Measurements from ENCODE around the gene FRMD1. TPM values are rescaled to one million over a fixed set of nuclear protein-coding genes. Genes with fewer than 3 reads are reported as not detected.

Gene FRMD1
- total RNA-seq, 1 experiment from 2014 or later, result not detected

DNA sequence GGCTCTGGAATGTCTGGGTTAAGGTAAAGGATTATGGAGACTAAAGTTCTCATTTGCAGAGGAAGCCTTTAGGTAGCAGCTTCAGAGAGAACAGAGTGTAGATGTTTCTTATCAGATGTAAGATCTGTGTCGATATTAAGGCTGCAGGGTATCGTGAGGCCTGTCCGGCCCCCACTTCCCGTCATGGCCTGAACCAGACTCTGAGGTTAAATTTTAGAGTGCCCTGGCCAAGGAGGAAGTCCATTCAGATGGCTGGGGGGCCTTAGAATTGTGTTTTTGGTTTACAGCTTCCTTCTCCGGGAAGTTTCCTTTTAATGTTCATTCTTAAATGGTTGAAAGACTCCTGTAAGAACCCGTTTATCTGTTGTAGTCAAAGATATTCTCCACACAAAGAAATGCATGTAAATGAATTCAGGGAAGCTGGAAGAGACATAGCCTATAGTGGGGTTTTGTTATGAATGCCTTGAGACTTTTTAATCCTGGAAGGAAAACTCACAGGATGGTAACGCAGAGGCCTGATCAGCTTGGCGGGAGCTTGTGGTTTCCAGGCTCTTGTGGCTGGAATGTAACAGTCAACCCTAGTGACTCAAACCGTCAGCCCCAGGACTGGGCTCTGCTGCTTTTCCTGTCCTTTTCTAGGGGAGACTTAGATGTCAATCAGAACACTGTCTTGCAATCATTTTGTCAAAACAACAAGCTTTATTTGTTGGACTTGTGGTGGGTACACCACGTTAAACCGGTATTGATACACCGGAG lies 46.8 kb downstream of the FRMD1 start:
- RAD21 ChIA-PET (ENCODE audit: low non-redundant PET in 1 of 2, low total read pairs in 2 of 2, uncharacterized antibody in 2 of 2, unreplicated experiment in 2 of 2), result no interaction called here
- H3K27me3 ChIP-seq (ENCODE audit: insufficient read depth, low read length), result peaks cover 1% of the 10 kb centered on the region; the same call in 1 of the 2 replicates
- no peak for TF ChIP-seq EZH2phosphoT487 (IDR thresholded peaks at IDR 0.05; ENCODE audit: borderline replicate concordance)
- TF ChIP-seq, protein P1, sequence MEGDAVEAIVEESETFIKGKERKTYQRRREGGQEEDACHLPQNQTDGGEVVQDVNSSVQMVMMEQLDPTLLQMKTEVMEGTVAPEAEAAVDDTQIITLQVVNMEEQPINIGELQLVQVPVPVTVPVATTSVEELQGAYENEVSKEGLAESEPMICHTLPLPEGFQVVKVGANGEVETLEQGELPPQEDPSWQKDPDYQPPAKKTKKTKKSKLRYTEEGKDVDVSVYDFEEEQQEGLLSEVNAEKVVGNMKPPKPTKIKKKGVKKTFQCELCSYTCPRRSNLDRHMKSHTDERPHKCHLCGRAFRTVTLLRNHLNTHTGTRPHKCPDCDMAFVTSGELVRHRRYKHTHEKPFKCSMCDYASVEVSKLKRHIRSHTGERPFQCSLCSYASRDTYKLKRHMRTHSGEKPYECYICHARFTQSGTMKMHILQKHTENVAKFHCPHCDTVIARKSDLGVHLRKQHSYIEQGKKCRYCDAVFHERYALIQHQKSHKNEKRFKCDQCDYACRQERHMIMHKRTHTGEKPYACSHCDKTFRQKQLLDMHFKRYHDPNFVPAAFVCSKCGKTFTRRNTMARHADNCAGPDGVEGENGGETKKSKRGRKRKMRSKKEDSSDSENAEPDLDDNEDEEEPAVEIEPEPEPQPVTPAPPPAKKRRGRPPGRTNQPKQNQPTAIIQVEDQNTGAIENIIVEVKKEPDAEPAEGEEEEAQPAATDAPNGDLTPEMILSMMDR (IDR thresholded peaks at IDR 0.05 in 2 of 3, conservative IDR thresholded peaks at IDR 0.05 in 1 of 3; ENCODE audit: borderline replicate concordance in 1 of 3, insufficient read depth in 1 of 3, low read depth in 2 of 3, low read length in 2 of 3), result no peak
- TF ChIP-seq CBX3 (IDR thresholded peaks at IDR 0.05; ENCODE audit: low read depth), result no peak
- no peak for TF ChIP-seq SRF (IDR thresholded peaks at IDR 0.05; ENCODE audit: low read depth)
- no peak for TF ChIP-seq JUND (IDR thresholded peaks at IDR 0.05)
- TF ChIP-seq ELF1 (IDR thresholded peaks at IDR 0.05; ENCODE audit: borderline replicate concordance, low read depth), result no peak
- TF ChIP-seq POLR2A (IDR thresholded peaks at IDR 0.05; ENCODE audit: borderline replicate concordance, extremely low read depth, insufficient read depth, insufficient read length), result no peak
- TF ChIP-seq SP1 (IDR thresholded peaks at IDR 0.05; ENCODE audit: low read depth), result no peak
- TF ChIP-seq YY1 (IDR thresholded peaks at IDR 0.05; ENCODE audit: extremely low read depth, insufficient replicate concordance, low read depth, low read length), result no peak
- no peak for TF ChIP-seq ZFX (IDR thresholded peaks at IDR 0.05)
- TF ChIP-seq CEBPB (IDR thresholded peaks at IDR 0.05; ENCODE audit: low read depth), result no peak
- no peak for TF ChIP-seq EGR1 (IDR thresholded peaks at IDR 0.05; ENCODE audit: low read depth)
- no peak for TF ChIP-seq RAD21 (IDR thresholded peaks at IDR 0.05; ENCODE audit: low read depth)
- TF ChIP-seq, protein P2, sequence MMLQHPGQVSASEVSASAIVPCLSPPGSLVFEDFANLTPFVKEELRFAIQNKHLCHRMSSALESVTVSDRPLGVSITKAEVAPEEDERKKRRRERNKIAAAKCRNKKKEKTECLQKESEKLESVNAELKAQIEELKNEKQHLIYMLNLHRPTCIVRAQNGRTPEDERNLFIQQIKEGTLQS (IDR thresholded peaks at IDR 0.05), result no peak
- no peak for TF ChIP-seq POLR2AphosphoS5 (IDR thresholded peaks at IDR 0.05; ENCODE audit: low read depth, low read length)
- no peak for TF ChIP-seq ZNF274 (IDR thresholded peaks at IDR 0.05; ENCODE audit: low read depth, low read length)
- no peak for TF ChIP-seq SIN3A (IDR thresholded peaks at IDR 0.05; ENCODE audit: low read depth)
- TF ChIP-seq FOSL1 (IDR thresholded peaks at IDR 0.05; ENCODE audit: low read depth), result no peak
- TF ChIP-seq TCF7L2 (IDR thresholded peaks at IDR 0.05; ENCODE audit: borderline replicate concordance, extremely low read depth, insufficient read depth, insufficient read length), result no peak
- H3K4me3 ChIP-seq (replicated peaks in 1 of 2; ENCODE audit: low read depth in 1 of 2, low read length in 2 of 2), result no peak overlapping the region
- ATAC-seq (no peak), DNase-seq (ENCODE audit: low read depth, low spot score) (no peak)
- H3K79me2 ChIP-seq (ENCODE audit: insufficient read depth, low read length), result no peaks in the 10 kb centered on the region
- CTCF ChIA-PET, result no interaction called here
- BruUV-seq (replicated peaks), result no TSS peak
- H3K9ac ChIP-seq (ENCODE audit: low read length), result no peak overlapping the region
- POLR2A ChIA-PET, result no interaction called here
- no peaks in the 10 kb centered on the region for H3K36me3 ChIP-seq (ENCODE audit: control insufficient read depth in 1 of 2, insufficient read depth in 2 of 2, low read length in 2 of 2)
- no peak overlapping the region for H2AFZ ChIP-seq (ENCODE audit: low read depth, low read length, poor library complexity, severe bottlenecking)
- no peaks in the 10 kb centered on the region for H3K9me2 ChIP-seq (ENCODE audit: insufficient read depth)
- no peaks in the 10 kb centered on the region for H4K20me1 ChIP-seq (ENCODE audit: insufficient read depth)
- no peaks in the 10 kb centered on the region for H3K9me3 ChIP-seq (ENCODE audit: control insufficient read depth in 1 of 2, insufficient read depth in 1 of 2, low read depth in 1 of 2, low read length in 2 of 2)
- intact Hi-C loops (cut with micrococcal nuclease), result no loop called here
- H3K4me1 ChIP-seq (ENCODE audit: control insufficient read depth in 1 of 2, insufficient read depth in 2 of 2, low read length in 2 of 2), result peaks cover 0 to 19% of the 10 kb centered on the region in 2 experiments; a peak in 3 of 4 replicates
- no peak overlapping the region for H3K27ac ChIP-seq (ENCODE audit: low read depth, low read length)
- no peak overlapping the region for H3K4me2 ChIP-seq (ENCODE audit: low read length)

Measured in HCT116 (cell line).